RWPE1 (cell line): ENCODE results near the gene GOLGA8B.

ENCODE experiments used
- CTCF ChIA-PET: fragments of 350-600 bp; sonication (Branson Sonifier 250); formaldehyde crosslinking; extraction: SDS; loops from one replicate; lab custom pipeline; 2021; lab: Yijun Ruan, JAX
- POLR2A ChIA-PET: fragments of 400-600 bp; formaldehyde crosslinking; extraction: SDS; loops from one replicate; lab custom pipeline; 2020; ENCODE audit warnings: antibody characterized with exemption; ENCODE audit not compliant: low non-redundant PET; lab: Yijun Ruan, JAX
- DNase-seq: peaks from one replicate; pipeline ENCODE4 v3.0.0; 2012; ENCODE audit warnings: low spot score
- H3K27ac ChIP-seq: fragments of 450-650 bp; 2 replicates; pipeline ENCODE4 v1.5.1; 2017
- CTCF ChIP-seq: fragments of 450-650 bp; conservative IDR thresholded peaks from 2 replicates; pipeline ENCODE4 v1.5.1; 2017; ENCODE audit warnings: low read depth, mild to moderate bottlenecking

Gene GOLGA8B

GRCh38 chr15:34603095-34603494, 19.6 kb upstream of the GOLGA8B start:
- DNase-seq = no peak
- H3K27ac ChIP-seq = no peak overlapping the region
- ChIA-PET CTCF (no interaction called here), POLR2A (no interaction called here)
- TF ChIP-seq CTCF = no peak

- no peak for TF ChIP-seq CTCF
- H3K27ac ChIP-seq = no peak overlapping the region
- DNase-seq = no peak
- ChIA-PET CTCF (no interaction called here), POLR2A (no interaction called here)
These were observed 17.5 kb upstream of the GOLGA8B start for GRCh38 chr15:34600923-34601322.

- POLR2A ChIA-PET = no interaction called here
- no peak overlapping the region for H3K27ac ChIP-seq
- no peak for TF ChIP-seq CTCF
- CTCF ChIA-PET = no interaction called here
- no peak for DNase-seq
These were observed 15.5 kb upstream of the GOLGA8B start for GRCh38 chr15:34598799-34599585.

GRCh38 chr15:34597316-34597715, 13.9 kb upstream of the GOLGA8B start:
- TF ChIP-seq CTCF = no peak
- CTCF ChIA-PET = no interaction called here
- DNase-seq = no peak
- POLR2A ChIA-PET = no interaction called here
- H3K27ac ChIP-seq = no peak overlapping the region

GRCh38 chr15:34594361-34594760, 10.9 kb upstream of the GOLGA8B start:
- DNase-seq = no peak
- ChIA-PET CTCF (interaction anchor here (0.6 kb wide), 1 partner anchor 27 kb away, joined by 4 read pairs; no protein-coding TSS in a partner anchor), POLR2A (no interaction called here)
- TF ChIP-seq CTCF = no peak
- H3K27ac ChIP-seq = no peak overlapping the region

- no peak overlapping the region for H3K27ac ChIP-seq
- ChIA-PET CTCF (no interaction called here), POLR2A (no interaction called here)
- TF ChIP-seq CTCF = no peak
- DNase-seq = no peak
These were observed 7.9 kb upstream of the GOLGA8B start for GRCh38 chr15:34591306-34591705.
